AG04450 (cell line): ENCODE measurements around the gene PITRM1. TPM values are rescaled to one million over a fixed set of nuclear protein-coding genes. Genes with fewer than 3 reads are reported as not detected.

Experiments used
- CTCF ChIA-PET: fragments of 300-600, 350-600 bp; formaldehyde crosslinking; extraction: SDS; loops from one replicate; lab custom pipeline; 2022; ENCODE audit warnings: antibody characterized with exemption, inconsistent platforms; lab: Charles Lee
- POLR2A ChIA-PET: fragments of 350-600 bp; formaldehyde crosslinking; extraction: SDS; loops from one replicate; lab custom pipeline; 2021; ENCODE audit warnings: antibody characterized with exemption, inconsistent platforms; lab: Yijun Ruan, JAX
- DNase-seq: peaks from one replicate; pipeline ENCODE4 v3.0.0-alpha.2; 2011; ENCODE audit warnings: low read depth, low spot score
- H3K27ac ChIP-seq: one replicate; pipeline ENCODE4 v1.5.1; 2012; ENCODE audit warnings: low read depth, low read length, control low read depth
- H3K27me3 ChIP-seq: one replicate; pipeline ENCODE4 v1.6.0; 2012; ENCODE audit warnings: low read length; ENCODE audit not compliant: control insufficient read depth, insufficient read depth
- H3K4me3 ChIP-seq: 2 replicates; pipeline ENCODE4 v1.5.1; 2011; ENCODE audit warnings: mild to moderate bottlenecking, low read depth, low read length, control low read depth
- H3K9me3 ChIP-seq: 2 replicates; pipeline ENCODE4 v1.5.1; 2012; ENCODE audit warnings: low read length; ENCODE audit not compliant: control insufficient read depth, insufficient read depth
- CTCF ChIP-seq: IDR thresholded peaks from 2 replicates; pipeline ENCODE4 v1.5.1; 2011; ENCODE audit warnings: low read depth, low read length, control low read depth, inconsistent platforms
- polyA plus RNA-seq: library from polyadenylated mRNA; depleted of rRNA; stranded (reverse); fragments of >200 nt; gene quantifications from 2 replicates; pipeline ENCODE4 v1.2.3, GENCODE V29; 2011

Gene PITRM1
- polyA plus RNA-seq, 1 experiment, result 52.8 TPM

DNA sequence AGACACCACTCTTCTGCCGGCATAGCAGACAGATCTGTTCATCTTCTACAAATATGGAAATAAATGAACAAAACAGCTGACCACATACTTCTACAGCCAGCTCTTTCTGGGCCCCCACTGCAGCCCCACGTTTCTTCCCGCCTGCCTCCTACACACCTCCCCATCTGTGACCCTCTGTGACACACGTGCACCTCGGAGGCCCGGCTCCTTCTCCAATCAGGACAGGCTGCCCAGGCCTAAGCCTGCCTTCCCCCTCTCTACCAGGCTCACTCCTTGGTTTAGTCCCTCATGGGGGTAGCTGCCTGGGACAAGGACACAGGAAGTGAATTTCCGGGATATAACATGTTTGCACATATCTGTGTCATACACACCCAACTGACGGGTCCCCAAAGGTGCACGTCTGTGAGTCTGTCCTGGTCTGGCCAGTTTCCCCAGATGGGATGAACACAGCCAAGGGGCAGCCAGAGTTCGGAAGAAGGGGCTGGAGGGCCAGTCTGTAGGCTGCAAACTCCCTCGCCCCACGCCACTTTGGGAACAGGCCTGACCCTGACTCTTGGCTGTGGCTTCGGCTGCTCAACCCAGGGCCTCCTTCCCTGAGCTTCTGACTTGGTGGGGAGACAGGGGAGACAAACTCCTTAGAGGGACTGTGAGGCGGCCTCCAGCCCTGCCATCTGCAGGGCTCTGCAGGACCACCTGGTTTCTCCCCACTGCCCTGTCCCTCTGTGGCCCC, 30.3 kb downstream of the PITRM1 start:
- no peaks in the 10 kb centered on the region for H3K27me3 ChIP-seq
- ChIA-PET POLR2A (no interaction called here), CTCF (no interaction called here)
- no peak for TF ChIP-seq CTCF
- no peak for DNase-seq
- no peak overlapping the region for H3K4me3 ChIP-seq
- H3K27ac ChIP-seq, result peak overlapping the region; percentile 11
- H3K9me3 ChIP-seq, result no peaks in the 10 kb centered on the region; the same call in 1 of the 2 replicates

GRCh38 chr10:3141351-3142005, 31.1 kb downstream of the PITRM1 start:
- Histone ChIP-seq H3K27me3 (no peaks in the 10 kb centered on the region), H3K4me3 (no peak overlapping the region), H3K9me3 (no peaks in the 10 kb centered on the region; the same call in 1 of the 2 replicates), H3K27ac (peak overlapping the region; percentile 11)
- CTCF ChIA-PET, result no interaction called here
- TF ChIP-seq CTCF, result no peak
- no peak for DNase-seq
- POLR2A ChIA-PET, result no interaction called here

GRCh38 chr10:3140280-3140679, 32.3 kb downstream of the PITRM1 start:
- H3K9me3 ChIP-seq, result no peaks in the 10 kb centered on the region; the same call in 1 of the 2 replicates
- peak overlapping the region; percentile 34 for H3K27ac ChIP-seq
- ChIA-PET POLR2A (no interaction called here), CTCF (interaction anchor here (0.6 to 1.8 kb wide), 2 partner anchors 21 to 194 kb away, joined by 4 to 5 read pairs; no protein-coding TSS in a partner anchor)
- no peak for TF ChIP-seq CTCF
- no peak overlapping the region for H3K4me3 ChIP-seq
- no peaks in the 10 kb centered on the region for H3K27me3 ChIP-seq
- no peak for DNase-seq

GRCh38 chr10:3139216-3139910, 33.2 kb downstream of the PITRM1 start:
- no peak for DNase-seq
- Histone ChIP-seq H3K27ac (no peak overlapping the region), H3K27me3 (no peaks in the 10 kb centered on the region), H3K9me3 (no peaks in the 10 kb centered on the region; the same call in 1 of the 2 replicates), H3K4me3 (no peak overlapping the region)
- CTCF ChIA-PET, result interaction anchor here (0.6 to 1.8 kb wide), 2 partner anchors 20 to 195 kb away, joined by 4 to 5 read pairs; no protein-coding TSS in a partner anchor
- POLR2A ChIA-PET, result no interaction called here
- TF ChIP-seq CTCF, result no peak
